ENCODE results near the gene GALNT9. TPM values are rescaled to one million over a fixed set of nuclear protein-coding genes. Genes with fewer than 3 reads are reported as not detected.
"Not testable (repeated sequence)": the region's sequence is repeated elsewhere in the genome, so short reads cannot be mapped to it uniquely, and the experiment has no call there.

Gene GALNT9
- total RNA-seq, 2 donors from 2014 or later: 0.34 TPM; not detected in 1

GRCh38 chr12:132307976-132308852, 21.2 kb downstream of the GALNT9 start:
- Mint-ChIP-seq H3K4me1 (no peaks in the 10 kb centered on the region), H3K27me3 (peaks cover 6% of the 10 kb centered on the region), H3K27ac (no peak overlapping the region), H3K9me3 (peaks cover 14% of the 10 kb centered on the region), H3K36me3 (ENCODE audit: low read depth) (no peaks in the 10 kb centered on the region), H3K4me3 (no peak overlapping the region)
- no peak for ATAC-seq (replicated peaks)

- no peak for ATAC-seq (replicated peaks)
- Mint-ChIP-seq H3K36me3 (ENCODE audit: low read depth) (no peaks in the 10 kb centered on the region), H3K27ac (no peak overlapping the region), H3K4me3 (no peak overlapping the region), H3K9me3 (peaks cover 12% of the 10 kb centered on the region), H3K4me1 (no peaks in the 10 kb centered on the region), H3K27me3 (peaks cover 6% of the 10 kb centered on the region)
Measured at GRCh38 chr12:132306885-132307191, 22.6 kb downstream of the GALNT9 start.

- Mint-ChIP-seq H3K27ac (no peak overlapping the region), H3K27me3 (peaks cover 6% of the 10 kb centered on the region), H3K36me3 (ENCODE audit: low read depth) (no peaks in the 10 kb centered on the region), H3K9me3 (peaks cover 6% of the 10 kb centered on the region), H3K4me3 (no peak overlapping the region), H3K4me1 (no peaks in the 10 kb centered on the region)
- ATAC-seq (replicated peaks): no peak
Measured at GRCh38 chr12:132305991-132306884, 23.2 kb downstream of the GALNT9 start.

GRCh38 chr12:132305560-132305966, 23.8 kb downstream of the GALNT9 start:
- H3K9me3 Mint-ChIP-seq: no peaks in the 10 kb centered on the region
- no peaks in the 10 kb centered on the region for H3K4me1 Mint-ChIP-seq
- no peak for ATAC-seq (replicated peaks)
- peaks cover 6% of the 10 kb centered on the region for H3K27me3 Mint-ChIP-seq
- no peaks in the 10 kb centered on the region for H3K36me3 Mint-ChIP-seq (ENCODE audit: low read depth)
- no peak overlapping the region for H3K27ac Mint-ChIP-seq
- no peak overlapping the region for H3K4me3 Mint-ChIP-seq

DNA sequence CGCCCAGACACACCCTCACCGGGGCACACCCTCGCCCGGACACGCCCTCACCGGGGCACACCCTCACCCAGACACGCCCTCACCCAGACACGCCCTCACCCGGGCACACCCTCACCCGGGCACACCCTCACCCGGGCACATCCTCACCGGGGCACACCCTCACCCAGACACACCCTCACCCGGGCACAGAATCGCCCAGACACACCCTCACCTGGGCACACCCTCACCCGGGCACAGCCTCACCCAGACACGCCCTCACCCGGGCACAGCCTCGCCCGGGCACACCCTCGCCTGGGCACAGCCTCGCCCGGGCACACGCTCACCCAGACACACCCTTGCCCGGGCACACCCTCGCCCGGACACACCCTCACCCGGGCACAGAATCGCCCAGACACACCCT, 24.5 kb downstream of the GALNT9 start:
- not testable (repeated sequence) for H3K27me3 Mint-ChIP-seq; ATAC-seq (replicated peaks); H3K4me3 Mint-ChIP-seq; H3K27ac Mint-ChIP-seq; H3K9me3 Mint-ChIP-seq; H3K4me1 Mint-ChIP-seq; H3K36me3 Mint-ChIP-seq (ENCODE audit: low read depth)

- not testable (repeated sequence) for H3K4me1 Mint-ChIP-seq; H3K27me3 Mint-ChIP-seq; ATAC-seq (replicated peaks); H3K27ac Mint-ChIP-seq; H3K9me3 Mint-ChIP-seq; H3K36me3 Mint-ChIP-seq (ENCODE audit: low read depth); H3K4me3 Mint-ChIP-seq
Measured at GRCh38 chr12:132303853-132304373, 25.5 kb downstream of the GALNT9 start.

GRCh38 chr12:132302466-132303358, 26.7 kb downstream of the GALNT9 start:
- no peak for ATAC-seq (replicated peaks)
- H3K27ac Mint-ChIP-seq: no peak overlapping the region
- no peak overlapping the region for H3K4me3 Mint-ChIP-seq
- peaks cover under 1% of the 10 kb centered on the region for H3K27me3 Mint-ChIP-seq
- no peaks in the 10 kb centered on the region for H3K9me3 Mint-ChIP-seq
- no peaks in the 10 kb centered on the region for H3K4me1 Mint-ChIP-seq
- H3K36me3 Mint-ChIP-seq (ENCODE audit: low read depth): no peaks in the 10 kb centered on the region

DNA sequence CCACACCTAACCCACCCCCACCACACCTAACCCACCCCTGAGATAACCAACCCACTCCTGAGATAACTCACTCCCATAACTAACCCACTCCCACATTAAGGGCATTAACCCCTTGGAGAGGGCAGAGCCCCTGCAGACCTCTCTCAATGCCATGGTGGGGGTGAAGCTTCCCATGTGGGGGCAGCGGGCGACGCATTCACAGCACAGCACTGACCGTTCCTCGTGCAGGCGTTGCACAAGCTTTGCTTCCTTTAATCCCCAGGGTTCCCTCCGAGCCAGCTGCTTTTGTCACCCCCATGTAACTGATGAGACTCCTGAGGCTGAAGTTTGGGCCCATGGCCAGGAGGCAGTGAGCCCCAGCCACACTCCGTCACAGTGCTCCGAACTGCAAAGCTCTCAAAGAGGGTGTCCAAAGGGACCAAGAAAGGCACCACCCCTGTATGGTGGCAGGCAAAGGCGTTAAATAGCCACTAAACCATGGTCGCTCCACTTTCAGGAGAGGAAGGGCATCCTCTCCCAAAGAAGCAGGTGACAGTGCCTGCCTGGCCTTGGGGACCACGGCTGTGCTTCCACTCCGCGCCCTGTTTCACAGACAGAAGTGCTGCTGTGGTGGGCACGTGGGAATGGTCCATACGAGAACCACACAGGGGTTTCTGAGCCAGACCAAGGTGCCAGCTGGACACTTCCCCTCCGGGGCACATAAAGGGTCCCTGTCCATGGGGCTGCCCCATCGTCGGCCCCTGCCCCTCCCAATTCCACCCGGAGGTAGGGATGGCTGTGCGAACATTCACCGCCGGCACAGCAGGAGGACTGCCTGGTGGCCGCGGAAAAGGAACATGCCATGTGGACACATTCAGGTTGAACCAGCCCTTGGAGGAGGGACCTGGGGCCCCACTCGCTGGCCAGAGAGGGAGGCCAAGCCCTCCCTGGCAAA, 28.3 kb downstream of the GALNT9 start:
- H3K4me1 Mint-ChIP-seq: no peaks in the 10 kb centered on the region
- no peak overlapping the region for H3K27ac Mint-ChIP-seq
- H3K36me3 Mint-ChIP-seq (ENCODE audit: low read depth): no peaks in the 10 kb centered on the region
- no peaks in the 10 kb centered on the region for H3K9me3 Mint-ChIP-seq
- no peak overlapping the region for H3K4me3 Mint-ChIP-seq
- H3K27me3 Mint-ChIP-seq: no peaks in the 10 kb centered on the region
- ATAC-seq (replicated peaks): peak; percentile 14

GRCh38 chr12:132296063-132296462, 33.3 kb downstream of the GALNT9 start:
- no peaks in the 10 kb centered on the region for H3K36me3 Mint-ChIP-seq (ENCODE audit: low read depth)
- no peak overlapping the region for H3K4me3 Mint-ChIP-seq
- peaks cover 7% of the 10 kb centered on the region for H3K27me3 Mint-ChIP-seq
- no peak overlapping the region for H3K27ac Mint-ChIP-seq
- ATAC-seq (replicated peaks): no peak
- H3K4me1 Mint-ChIP-seq: no peaks in the 10 kb centered on the region
- H3K9me3 Mint-ChIP-seq: no peaks in the 10 kb centered on the region

DNA sequence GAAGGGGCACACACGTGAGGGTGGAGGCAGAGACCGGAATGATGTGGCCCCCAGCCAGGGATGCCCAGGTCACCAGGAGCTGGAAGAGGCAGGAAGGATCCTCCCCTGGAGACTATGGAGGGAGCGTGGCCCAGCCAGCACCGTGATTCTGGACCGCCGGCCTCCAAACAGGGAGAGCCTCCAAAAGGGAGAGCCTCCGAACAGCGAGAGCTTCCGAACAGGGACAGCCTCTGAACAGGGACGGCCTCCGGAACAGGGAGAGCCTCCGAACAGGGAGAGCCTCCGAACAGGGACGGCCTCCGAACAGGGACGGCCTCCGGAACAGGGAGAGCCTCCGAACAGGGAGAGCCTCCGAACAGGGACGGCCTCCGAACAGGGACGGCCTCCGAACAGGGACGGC, 33.8 kb downstream of the GALNT9 start:
- not testable (repeated sequence) for H3K4me1 Mint-ChIP-seq; H3K27me3 Mint-ChIP-seq; H3K27ac Mint-ChIP-seq; H3K36me3 Mint-ChIP-seq (ENCODE audit: low read depth); ATAC-seq (replicated peaks); H3K9me3 Mint-ChIP-seq; H3K4me3 Mint-ChIP-seq

DNA sequence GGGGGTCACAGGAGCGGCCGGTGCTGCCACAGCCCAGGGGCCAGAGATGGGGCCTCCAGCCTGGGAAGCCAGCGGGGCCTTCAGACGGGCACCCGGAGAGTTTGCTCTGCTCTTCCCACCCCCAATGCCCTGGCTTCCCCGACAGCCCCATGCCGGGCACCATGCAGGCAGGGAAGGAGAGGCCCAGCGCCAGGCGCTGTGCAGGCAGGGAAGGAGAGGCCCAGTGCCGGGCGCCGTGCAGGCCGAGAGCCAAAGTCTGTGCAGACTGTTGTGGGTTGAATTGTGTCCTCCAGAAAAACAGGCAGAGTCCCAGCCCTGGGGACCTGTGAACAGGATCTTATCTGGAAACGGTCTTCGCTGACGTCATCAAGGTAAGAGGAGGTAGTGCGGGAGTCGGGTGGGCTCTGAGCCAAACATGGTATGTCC, 34.3 kb downstream of the GALNT9 start:
- H3K9me3 Mint-ChIP-seq: no peaks in the 10 kb centered on the region
- no peak overlapping the region for H3K4me3 Mint-ChIP-seq
- H3K36me3 Mint-ChIP-seq (ENCODE audit: low read depth): no peaks in the 10 kb centered on the region
- no peak for ATAC-seq (replicated peaks)
- H3K27me3 Mint-ChIP-seq: peaks cover 7% of the 10 kb centered on the region
- no peaks in the 10 kb centered on the region for H3K4me1 Mint-ChIP-seq
- H3K27ac Mint-ChIP-seq: no peak overlapping the region

DNA sequence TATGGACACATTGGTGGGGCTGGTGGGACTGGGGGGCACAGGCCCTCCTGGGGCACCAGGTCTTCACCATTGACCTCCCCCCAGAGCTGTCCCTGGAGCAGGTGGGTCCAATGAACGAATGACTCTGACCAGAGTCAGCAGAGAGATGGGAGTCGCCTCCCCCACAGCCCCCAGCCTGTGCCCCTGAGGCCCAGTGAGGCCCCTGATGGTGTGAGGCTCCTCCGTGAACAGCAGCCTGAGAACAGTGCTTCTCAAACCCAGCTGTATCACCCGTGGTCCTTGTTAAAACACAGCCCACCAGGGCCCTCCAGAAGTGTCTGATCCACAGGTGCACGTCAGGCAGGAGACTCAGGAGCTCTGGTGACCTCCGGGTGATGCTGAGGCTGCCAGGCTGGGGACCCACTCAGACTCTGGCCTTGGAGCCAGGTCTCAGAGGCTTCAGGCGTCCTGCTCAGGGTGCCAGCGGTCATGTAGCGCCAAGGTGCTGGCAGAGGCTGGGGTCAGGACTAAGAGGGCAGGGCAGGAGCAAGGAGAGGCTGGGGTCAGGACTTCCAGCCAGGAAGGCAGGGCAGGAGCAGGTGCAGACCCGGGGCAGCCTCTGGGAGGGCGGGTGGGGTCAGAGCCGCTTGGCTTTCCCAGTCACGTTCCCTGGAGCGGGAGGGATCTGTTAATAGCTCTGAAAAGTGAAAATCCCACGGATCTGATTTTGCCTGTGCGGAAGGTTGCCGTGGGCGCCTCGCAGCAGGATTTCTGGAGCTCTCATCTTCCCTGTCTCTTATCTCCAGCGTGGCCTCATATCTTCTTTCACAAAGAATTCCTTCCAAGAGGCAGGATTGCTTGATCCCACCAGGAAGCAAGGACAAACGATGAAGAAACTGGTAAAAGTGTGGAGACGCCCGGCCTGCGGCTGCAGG, 35.0 kb downstream of the GALNT9 start:
- Mint-ChIP-seq H3K4me3 (no peak overlapping the region), H3K9me3 (no peaks in the 10 kb centered on the region), H3K36me3 (ENCODE audit: low read depth) (no peaks in the 10 kb centered on the region), H3K4me1 (no peaks in the 10 kb centered on the region), H3K27ac (no peak overlapping the region), H3K27me3 (peaks cover 7% of the 10 kb centered on the region)
- ATAC-seq (replicated peaks): no peak

Measured in activated T-helper 17 cell treated with anti-CD3 and anti-CD28 coated beads, Interleukin-2, amount 50 U/mL, for 72 hours (primary cell).